CD4-positive, CD25-positive, alpha-beta regulatory T cell (primary cell): ENCODE data around the gene ENGASE. TPM values are rescaled to one million over a fixed set of nuclear protein-coding genes. Genes with fewer than 3 reads are reported as not detected.

Experiments used
- ATAC-seq, 2 donors: fragments of 150-1000 bp; cut with Tn5 transposase; one replicate each; pipeline ENCODE4 v1.10.0; 2021; ENCODE audit warnings: low read depth in 2 of 2, moderate number of reproducible peaks in 2 of 2, moderate library complexity in 1 of 2
- DNase-seq, 3 donors: peaks; one replicate each; pipeline versions ENCODE4 v3.0.0 to v3.0.0-alpha.2; 2012 to 2022; ENCODE audit warnings: mixed read lengths in 1 of 3
- H3K27ac ChIP-seq: one replicate; pipeline ENCODE4 v1.7.0; 2013; ENCODE audit warnings: mild to moderate bottlenecking, low read length; ENCODE audit not compliant: insufficient read depth, poor library complexity, severe bottlenecking
- H3K27me3 ChIP-seq: one replicate; pipeline ENCODE4 v1.7.0; 2013; ENCODE audit warnings: low read length; ENCODE audit not compliant: control insufficient read depth, insufficient read depth
- H3K36me3 ChIP-seq: one replicate; pipeline ENCODE4 v1.7.0; 2013; ENCODE audit warnings: mild to moderate bottlenecking, low read length, moderate library complexity; ENCODE audit not compliant: control insufficient read depth, insufficient read depth
- H3K4me1 ChIP-seq: 2 replicates; pipeline ENCODE4 v1.7.0; 2013; ENCODE audit warnings: mild to moderate bottlenecking, low read length; ENCODE audit not compliant: insufficient read depth, control insufficient read depth, poor library complexity, severe bottlenecking
- H3K4me3 ChIP-seq: one replicate; pipeline ENCODE4 v1.7.0; 2013; ENCODE audit warnings: low read depth, mild to moderate bottlenecking, low read length, moderate library complexity
- H3K9me3 ChIP-seq, 2 experiments: 1 replicate in 1 of 2; 2 replicates in 1 of 2; pipeline ENCODE4 v1.7.0; 2013; ENCODE audit warnings: low read length in 2 of 2, mild to moderate bottlenecking in 1 of 2, moderate library complexity in 1 of 2; ENCODE audit not compliant: control insufficient read depth in 2 of 2
- H3K27ac Mint-ChIP-seq, 3 donors: one replicate each; pipeline ENCODE4 v1.8.0; 2020 to 2022; ENCODE audit warnings: mild to moderate bottlenecking in 3 of 3, mixed read lengths in 3 of 3, moderate library complexity in 2 of 3
- H3K27me3 Mint-ChIP-seq: one replicate; pipeline ENCODE4 v1.8.0; 2022; ENCODE audit warnings: mild to moderate bottlenecking, mixed read lengths
- H3K36me3 Mint-ChIP-seq: one replicate; pipeline ENCODE4 v1.8.0; 2020; ENCODE audit warnings: mixed read lengths
- H3K4me1 Mint-ChIP-seq, 4 donors: one replicate each; pipeline ENCODE4 v1.8.0; 2020 to 2022; ENCODE audit warnings: mixed read lengths in 4 of 4, mild to moderate bottlenecking in 1 of 4
- H3K4me3 Mint-ChIP-seq, 4 donors: one replicate each; pipeline ENCODE4 v1.8.0; 2020 to 2022; ENCODE audit warnings: mild to moderate bottlenecking in 4 of 4, mixed read lengths in 4 of 4, moderate library complexity in 3 of 4
- H3K9me3 Mint-ChIP-seq, 7 donors: one replicate each; pipeline ENCODE4 v1.8.0; 2020 to 2022; ENCODE audit warnings: mixed read lengths in 7 of 7, mild to moderate bottlenecking in 3 of 7, moderate library complexity in 2 of 7
- polyA plus RNA-seq, 4 donors: library from polyadenylated mRNA; unstranded; fragments of 300-500 nt; fragmentation: Illumina TruSeq; gene quantifications; one replicate each; pipeline ENCODE4 v1.2.3, GENCODE V29; 2021
- total RNA-seq: library from RNA; stranded (reverse); gene quantifications from one replicate; pipeline ENCODE4 v1.2.3, GENCODE V29; 2022

ENGASE gene
- total and polyA plus RNA-seq, 5 donors from 2014 or later: 1.1 to 91.9 (median 2.6) TPM

- Histone ChIP-seq H3K4me3 (no peak overlapping the region), H3K36me3 (no peaks in the 10 kb centered on the region), H3K9me3 (no peaks in the 10 kb centered on the region), H3K27me3 (no peaks in the 10 kb centered on the region), H3K27ac (no peak overlapping the region), H3K4me1 (no peaks in the 10 kb centered on the region)
- Mint-ChIP-seq H3K27me3 (no peaks in the 10 kb centered on the region), H3K9me3 (no peaks in the 10 kb centered on the region), H3K4me1 (no peaks in the 10 kb centered on the region), H3K27ac (no peak overlapping the region), H3K36me3 (no peaks in the 10 kb centered on the region), H3K4me3 (no peak overlapping the region)
- DNase-seq (no peak), ATAC-seq (no peak)
Measured at GRCh38 chr17:79113699-79114457, 39.3 kb downstream of the ENGASE start.

GRCh38 chr17:79114458-79115301, 40.1 kb downstream of the ENGASE start:
- no peak overlapping the region for H3K27ac Mint-ChIP-seq

GRCh38 chr17:79115487-79115886, 40.9 kb downstream of the ENGASE start:
- no peaks in the 10 kb centered on the region for H3K9me3 ChIP-seq
- no peaks in the 10 kb centered on the region for H3K36me3 Mint-ChIP-seq
- no peaks in the 10 kb centered on the region for H3K27me3 Mint-ChIP-seq

More at GRCh38 chr17:79114458-79115301, 40.1 kb downstream of the ENGASE start:
- Mint-ChIP-seq H3K4me3 (no peak overlapping the region), H3K27me3 (no peaks in the 10 kb centered on the region), H3K9me3 (no peaks in the 10 kb centered on the region), H3K4me1 (no peaks in the 10 kb centered on the region), H3K36me3 (no peaks in the 10 kb centered on the region)
- Histone ChIP-seq H3K27ac (no peak overlapping the region), H3K27me3 (no peaks in the 10 kb centered on the region), H3K4me3 (no peak overlapping the region), H3K9me3 (no peaks in the 10 kb centered on the region), H3K4me1 (no peaks in the 10 kb centered on the region), H3K36me3 (no peaks in the 10 kb centered on the region)
- DNase-seq (no peak), ATAC-seq (no peak)

GRCh38 chr17:79116575-79117368, 42.1 kb downstream of the ENGASE start:
- H3K9me3 Mint-ChIP-seq: no peaks in the 10 kb centered on the region
- no peaks in the 10 kb centered on the region for H3K9me3 ChIP-seq
- H3K27ac Mint-ChIP-seq: no peak overlapping the region
- H3K27ac ChIP-seq: no peak overlapping the region
- no peaks in the 10 kb centered on the region for H3K27me3 ChIP-seq
- no peaks in the 10 kb centered on the region for H3K27me3 Mint-ChIP-seq
- H3K4me1 Mint-ChIP-seq: no peaks in the 10 kb centered on the region
- H3K4me3 ChIP-seq: no peak overlapping the region
- H3K4me3 Mint-ChIP-seq: no peak overlapping the region
- DNase-seq (no peak), ATAC-seq (no peak)
- H3K36me3 ChIP-seq: no peaks in the 10 kb centered on the region
- H3K4me1 ChIP-seq: no peaks in the 10 kb centered on the region
- H3K36me3 Mint-ChIP-seq: no peaks in the 10 kb centered on the region

More at GRCh38 chr17:79115487-79115886, 40.9 kb downstream of the ENGASE start:
- Histone ChIP-seq H3K36me3 (no peaks in the 10 kb centered on the region), H3K4me1 (no peaks in the 10 kb centered on the region), H3K27ac (no peak overlapping the region), H3K4me3 (no peak overlapping the region), H3K27me3 (no peaks in the 10 kb centered on the region)
- Mint-ChIP-seq H3K4me1 (no peaks in the 10 kb centered on the region), H3K4me3 (no peak overlapping the region), H3K9me3 (no peaks in the 10 kb centered on the region), H3K27ac (no peak overlapping the region)
- ATAC-seq (no peak), DNase-seq (no peak)

- H3K4me3 ChIP-seq: no peak overlapping the region
- no peaks in the 10 kb centered on the region for H3K9me3 Mint-ChIP-seq
- H3K27ac Mint-ChIP-seq: no peak overlapping the region
- H3K27ac ChIP-seq: no peak overlapping the region
- ATAC-seq: no peak
- no peaks in the 10 kb centered on the region for H3K27me3 Mint-ChIP-seq
- no peaks in the 10 kb centered on the region for H3K4me1 Mint-ChIP-seq
- no peak for DNase-seq
- H3K36me3 Mint-ChIP-seq: no peaks in the 10 kb centered on the region
- H3K27me3 ChIP-seq: no peaks in the 10 kb centered on the region
- no peaks in the 10 kb centered on the region for H3K9me3 ChIP-seq
- H3K4me1 ChIP-seq: no peaks in the 10 kb centered on the region
- H3K36me3 ChIP-seq: no peaks in the 10 kb centered on the region
- no peak overlapping the region for H3K4me3 Mint-ChIP-seq
Measured at GRCh38 chr17:79117905-79118487, 43.4 kb downstream of the ENGASE start.

- H3K27me3 ChIP-seq: no peaks in the 10 kb centered on the region
- Mint-ChIP-seq H3K9me3 (no peaks in the 10 kb centered on the region), H3K27ac (no peak overlapping the region), H3K4me1 (no peaks in the 10 kb centered on the region), H3K36me3 (no peaks in the 10 kb centered on the region), H3K27me3 (no peaks in the 10 kb centered on the region), H3K4me3 (no peak overlapping the region)
- DNase-seq (no peak), ATAC-seq (no peak)
- no peak overlapping the region for H3K27ac ChIP-seq
- H3K9me3 ChIP-seq: no peaks in the 10 kb centered on the region
- H3K36me3 ChIP-seq: no peaks in the 10 kb centered on the region
- H3K4me3 ChIP-seq: no peak overlapping the region
- no peaks in the 10 kb centered on the region for H3K4me1 ChIP-seq
Measured at GRCh38 chr17:79118924-79119323, 44.3 kb downstream of the ENGASE start.

GRCh38 chr17:79120259-79120658, 45.6 kb downstream of the ENGASE start:
- Mint-ChIP-seq H3K9me3 (no peaks in the 10 kb centered on the region), H3K27ac (no peak overlapping the region)
- H3K27me3 ChIP-seq: no peaks in the 10 kb centered on the region

More at GRCh38 chr17:79120259-79120658, 45.6 kb downstream of the ENGASE start:
- Histone ChIP-seq H3K9me3 (no peaks in the 10 kb centered on the region), H3K27ac (no peak overlapping the region), H3K36me3 (no peaks in the 10 kb centered on the region), H3K4me3 (no peak overlapping the region), H3K4me1 (no peaks in the 10 kb centered on the region)
- Mint-ChIP-seq H3K4me1 (no peaks in the 10 kb centered on the region), H3K36me3 (no peaks in the 10 kb centered on the region), H3K4me3 (no peak overlapping the region), H3K27me3 (no peaks in the 10 kb centered on the region)
- DNase-seq (no peak), ATAC-seq (no peak)
